Measurements from ENCODE around the gene RAD51B. TPM values are rescaled to one million over a fixed set of nuclear protein-coding genes. Genes with fewer than 3 reads are reported as not detected.

RAD51B gene
- total and polyA plus RNA-seq, 2 experiments from 2014 or later, result 11.7 to 17.8 TPM

DNA sequence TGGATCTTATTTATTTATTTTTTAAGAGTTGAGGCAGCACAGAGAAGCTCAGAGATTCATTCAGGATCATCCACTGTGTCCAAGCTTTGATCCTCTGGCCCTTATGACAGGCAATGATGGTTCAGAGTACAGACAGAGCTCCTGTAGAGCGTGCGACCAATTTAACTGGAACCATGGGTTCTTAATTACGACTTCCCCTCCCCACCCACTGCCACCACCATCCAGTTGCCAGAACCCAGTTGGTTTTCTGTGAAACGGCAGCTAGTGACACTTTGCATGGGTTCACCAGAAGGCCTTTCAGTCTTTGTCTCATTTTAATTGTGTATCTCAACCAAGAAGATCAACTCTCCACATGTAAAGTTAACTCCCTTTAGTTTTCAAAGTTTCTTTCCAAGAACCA lies 495.1 kb downstream of the RAD51B start:
- no peak for DNase-seq (ENCODE audit: low read depth in 1 of 2, low spot score in 1 of 2)
- Histone ChIP-seq H3K4me3 (no peak overlapping the region), H3K4me1 (ENCODE audit: low read depth) (no peaks in the 10 kb centered on the region), H3K36me3 (no peaks in the 10 kb centered on the region), H3K9me3 (ENCODE audit: low read depth) (no peaks in the 10 kb centered on the region), H3K27me3 (no peaks in the 10 kb centered on the region), H3K27ac (no peak overlapping the region)
- TF ChIP-seq, protein P1, sequence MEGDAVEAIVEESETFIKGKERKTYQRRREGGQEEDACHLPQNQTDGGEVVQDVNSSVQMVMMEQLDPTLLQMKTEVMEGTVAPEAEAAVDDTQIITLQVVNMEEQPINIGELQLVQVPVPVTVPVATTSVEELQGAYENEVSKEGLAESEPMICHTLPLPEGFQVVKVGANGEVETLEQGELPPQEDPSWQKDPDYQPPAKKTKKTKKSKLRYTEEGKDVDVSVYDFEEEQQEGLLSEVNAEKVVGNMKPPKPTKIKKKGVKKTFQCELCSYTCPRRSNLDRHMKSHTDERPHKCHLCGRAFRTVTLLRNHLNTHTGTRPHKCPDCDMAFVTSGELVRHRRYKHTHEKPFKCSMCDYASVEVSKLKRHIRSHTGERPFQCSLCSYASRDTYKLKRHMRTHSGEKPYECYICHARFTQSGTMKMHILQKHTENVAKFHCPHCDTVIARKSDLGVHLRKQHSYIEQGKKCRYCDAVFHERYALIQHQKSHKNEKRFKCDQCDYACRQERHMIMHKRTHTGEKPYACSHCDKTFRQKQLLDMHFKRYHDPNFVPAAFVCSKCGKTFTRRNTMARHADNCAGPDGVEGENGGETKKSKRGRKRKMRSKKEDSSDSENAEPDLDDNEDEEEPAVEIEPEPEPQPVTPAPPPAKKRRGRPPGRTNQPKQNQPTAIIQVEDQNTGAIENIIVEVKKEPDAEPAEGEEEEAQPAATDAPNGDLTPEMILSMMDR (IDR thresholded peaks at IDR 0.05; ENCODE audit: low read depth, low read length), result no peak

DNA sequence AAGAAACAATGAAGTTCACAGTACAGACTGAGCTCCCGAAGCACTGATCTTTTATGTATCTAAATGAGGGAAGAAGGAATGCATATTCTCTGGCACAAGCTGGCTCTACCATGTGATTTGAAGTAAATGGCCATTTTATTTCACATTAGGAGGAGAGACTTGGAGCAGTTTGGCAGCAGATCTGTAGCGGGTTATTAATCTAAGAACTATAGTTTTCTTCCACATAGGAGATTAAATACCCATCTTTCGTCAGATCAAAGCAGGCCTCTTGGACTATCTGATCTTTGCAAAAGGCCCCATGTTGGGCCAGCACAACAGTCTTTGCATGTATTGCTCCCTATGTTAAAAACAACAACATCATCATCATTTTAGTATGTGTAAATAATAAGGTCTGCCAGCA lies 495.5 kb downstream of the RAD51B start:
- TF ChIP-seq, protein P1 (IDR thresholded peaks at IDR 0.05; ENCODE audit: low read depth, low read length), result no peak
- H3K4me1 ChIP-seq (ENCODE audit: low read depth), result no peaks in the 10 kb centered on the region

DNA sequence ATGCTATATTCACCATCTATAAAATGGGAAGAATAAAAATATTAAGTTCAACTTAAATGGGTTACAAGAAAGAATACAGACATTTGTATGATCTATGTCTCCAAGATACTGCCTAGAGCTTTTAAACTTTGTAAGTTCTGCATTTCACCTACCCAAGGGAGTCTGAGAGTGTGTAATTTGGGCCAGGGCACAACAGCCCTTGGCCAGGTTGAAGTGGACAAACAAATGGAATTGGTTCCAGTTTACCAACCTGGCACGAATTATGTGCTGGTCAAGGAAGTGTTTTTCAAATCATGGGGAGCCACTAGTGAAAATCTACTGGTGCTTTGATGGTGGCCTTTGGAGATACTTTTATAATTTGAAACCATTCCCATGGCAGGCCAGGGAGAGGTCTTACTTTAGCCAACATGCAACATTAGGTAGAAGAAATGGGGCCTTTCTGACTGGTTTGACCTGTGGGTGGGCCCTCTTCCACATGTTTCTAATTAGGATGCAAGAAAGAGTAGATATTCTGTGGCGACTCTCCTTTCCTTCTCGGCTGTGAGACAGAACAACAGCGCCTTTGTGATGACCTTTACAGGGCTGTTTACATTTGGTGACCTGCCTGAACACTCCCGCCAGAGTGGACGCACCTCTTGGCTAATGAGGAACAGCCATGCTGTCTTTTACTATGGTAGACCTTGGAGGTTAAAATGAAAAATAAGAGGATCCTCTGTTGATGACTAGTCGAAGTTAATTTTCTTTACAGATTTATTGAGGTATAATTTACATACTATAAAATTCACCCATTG lies 496.7 kb downstream of the RAD51B start:
- H3K9me3 ChIP-seq (ENCODE audit: low read depth), result no peaks in the 10 kb centered on the region
- H3K27me3 ChIP-seq, result no peaks in the 10 kb centered on the region
- no peaks in the 10 kb centered on the region for H3K36me3 ChIP-seq
- no peak for DNase-seq (ENCODE audit: low read depth in 1 of 2, low spot score in 1 of 2)
- no peaks in the 10 kb centered on the region for H3K4me1 ChIP-seq (ENCODE audit: low read depth)
- no peak overlapping the region for H3K27ac ChIP-seq
- H3K4me3 ChIP-seq, result no peak overlapping the region
- TF ChIP-seq, protein P1 (IDR thresholded peaks at IDR 0.05; ENCODE audit: low read depth, low read length), result no peak

More for the DNA sequence above, 495.5 kb downstream of the RAD51B start:
- Histone ChIP-seq H3K36me3 (no peaks in the 10 kb centered on the region), H3K4me3 (no peak overlapping the region), H3K27me3 (no peaks in the 10 kb centered on the region), H3K27ac (no peak overlapping the region), H3K9me3 (ENCODE audit: low read depth) (no peaks in the 10 kb centered on the region)
- DNase-seq (ENCODE audit: low read depth in 1 of 2, low spot score in 1 of 2), result no peak

DNA sequence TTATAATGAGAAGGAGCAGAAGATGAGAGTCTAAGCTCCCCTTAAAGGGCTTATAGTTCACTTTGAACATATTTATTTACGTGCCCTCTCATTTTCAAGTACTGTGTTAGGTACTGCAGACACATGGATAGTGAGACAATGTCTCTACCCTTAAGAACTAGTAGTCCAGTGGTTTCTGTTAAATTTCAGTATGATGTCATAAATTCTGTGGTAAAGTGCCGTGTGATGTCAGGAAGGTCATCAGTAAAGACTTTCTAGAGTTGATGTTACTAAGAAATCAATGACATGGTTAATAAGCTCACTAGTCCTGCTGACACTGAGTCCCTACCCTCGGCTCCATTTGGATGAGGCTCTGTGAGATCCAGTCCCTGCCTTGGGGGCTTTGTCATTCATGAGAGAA lies 497.7 kb downstream of the RAD51B start:
- H3K27ac ChIP-seq, result no peak overlapping the region
- H3K36me3 ChIP-seq, result no peaks in the 10 kb centered on the region
- H3K4me1 ChIP-seq (ENCODE audit: low read depth), result no peaks in the 10 kb centered on the region
- no peak overlapping the region for H3K4me3 ChIP-seq
- H3K9me3 ChIP-seq (ENCODE audit: low read depth), result no peaks in the 10 kb centered on the region
- TF ChIP-seq, protein P1 (IDR thresholded peaks at IDR 0.05; ENCODE audit: low read depth, low read length), result no peak
- no peak for DNase-seq (ENCODE audit: low read depth in 1 of 2, low spot score in 1 of 2)
- H3K27me3 ChIP-seq, result no peaks in the 10 kb centered on the region

DNA sequence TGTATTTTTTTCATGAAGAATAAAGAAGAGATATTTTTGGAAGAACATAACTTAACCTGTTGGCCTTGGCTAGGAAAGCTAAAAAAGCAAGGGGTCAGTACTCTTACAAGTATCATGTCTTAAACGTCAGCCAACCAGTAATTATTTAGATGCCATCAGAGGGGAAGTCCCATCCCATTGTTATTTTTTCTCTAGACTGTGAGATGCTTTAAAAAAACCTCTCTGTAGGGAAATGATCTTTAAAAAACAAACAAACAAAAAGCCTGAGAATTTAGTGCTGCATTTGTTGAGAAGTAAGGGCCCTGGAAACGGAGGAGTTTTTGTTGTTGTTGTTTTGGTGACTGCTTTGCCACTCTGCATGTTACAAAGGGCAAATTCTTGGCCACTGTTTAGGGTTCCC lies 499.2 kb downstream of the RAD51B start:
- no peak for DNase-seq (ENCODE audit: low read depth in 1 of 2, low spot score in 1 of 2)
- TF ChIP-seq, protein P1 (IDR thresholded peaks at IDR 0.05; ENCODE audit: low read depth, low read length), result no peak
- no peaks in the 10 kb centered on the region for H3K9me3 ChIP-seq (ENCODE audit: low read depth)

More for the DNA sequence above, 499.2 kb downstream of the RAD51B start:
- Histone ChIP-seq H3K27ac (no peak overlapping the region), H3K4me1 (ENCODE audit: low read depth) (no peaks in the 10 kb centered on the region), H3K4me3 (no peak overlapping the region), H3K27me3 (no peaks in the 10 kb centered on the region), H3K36me3 (no peaks in the 10 kb centered on the region)
